SK-N-SH (cell line): ENCODE results near the gene SELPLG.

Source experiments
- CTCF ChIP-seq: fragments of 200-600 bp; sonication (generic); IDR thresholded peaks from 2 replicates; pipeline ENCODE4 v1.6.1; 2017; ENCODE audit warnings: antibody characterized with exemption, mild to moderate bottlenecking, moderate library complexity
- EZH2phosphoT487 ChIP-seq: fragments of 200-600 bp; sonication (generic); IDR thresholded peaks from 2 replicates; pipeline ENCODE4 v1.6.1; 2017; ENCODE audit warnings: low read depth, mixed run types, mild to moderate bottlenecking, antibody characterized with exemption, moderate library complexity, borderline replicate concordance
- FOXJ3 ChIP-seq: sonication (generic); formaldehyde crosslinking; IDR thresholded peaks from 2 replicates; pipeline ENCODE4 v1.5.1; 2020; ENCODE audit warnings: mild to moderate bottlenecking, missing genetic modification reagents
- JUND ChIP-seq: IDR thresholded peaks from 2 replicates; pipeline ENCODE4 v1.4.0; 2012
- REST ChIP-seq: IDR thresholded peaks from 2 replicates; pipeline ENCODE4 v1.6.1; 2012; ENCODE audit warnings: mild to moderate bottlenecking, low read depth, low read length, moderate library complexity
- RFX5 ChIP-seq: IDR thresholded peaks from 2 replicates; pipeline ENCODE4 v1.6.1; 2012; ENCODE audit warnings: mild to moderate bottlenecking, improper control_type of control experiment, low read length
- SIN3A ChIP-seq: IDR thresholded peaks from 2 replicates; pipeline ENCODE4 v1.6.1; 2012; ENCODE audit warnings: low read depth, mild to moderate bottlenecking, low read length, moderate library complexity, borderline replicate concordance
- YY1 ChIP-seq: IDR thresholded peaks from 2 replicates; pipeline ENCODE4 v1.4.0; 2012; ENCODE audit warnings: low read depth, mild to moderate bottlenecking

GRCh38 chr12:108665608-108666202, 32.0 kb upstream of the SELPLG start:
- TF ChIP-seq CTCF (no peak), YY1 (no peak), REST (no peak), SIN3A (no peak), FOXJ3 (CRISPR knock-in tag) (no peak), EZH2phosphoT487 (no peak), RFX5 (no peak), JUND (no peak)
